K562 (cell line): ENCODE data around the gene LPIN3. TPM values are rescaled to one million over a fixed set of nuclear protein-coding genes. Genes with fewer than 3 reads are reported as not detected.

Source experiments
- ATAC-seq: fragments of 200-7000 bp; cut with Tn5 transposase; 3 replicates; pipeline ENCODE4 v1.9.1; 2020; ENCODE audit warnings: moderate library complexity
- BruUV-seq: library from RNA; stranded (reverse); fragments of 400-500 nt; replicated peaks from 2 replicates; lab custom pipeline; 2021; lab: Mats Ljungman, UMichigan
- CTCF ChIA-PET: fragments of 300-600 bp; formaldehyde crosslinking; extraction: SDS; loops from one replicate; lab custom pipeline; 2021; ENCODE audit warnings: low intra/inter-chr PET ratio; lab: Yijun Ruan, JAX
- POLR2A ChIA-PET: fragments of 300-600, 350-650 bp; sonication (Branson Sonifier 250); formaldehyde crosslinking; extraction: SDS; loops from one replicate; lab custom pipeline; 2021; ENCODE audit warnings: antibody characterized with exemption, inconsistent platforms; lab: Yijun Ruan, JAX
- DNase-seq, 4 experiments: peaks; one replicate each; pipeline versions ENCODE4 v3.0.0 to v3.0.0-alpha.2; 2011 to 2018; ENCODE audit warnings: low spot score in 3 of 4, mixed read lengths in 3 of 4; ENCODE audit errors: extremely low read depth in 1 of 4
- FAIRE-seq: peaks from 2 replicates; lab custom pipeline; 2011; peaks lifted over from hg19 to GRCh38; lab: Jason Lieb, UNC
- H2AFZ ChIP-seq: 2 replicates; pipeline ENCODE4 v1.6.0; 2011; ENCODE audit warnings: low read depth, low read length, control low read depth, inconsistent platforms
- H3K27ac ChIP-seq: fragments of 200-600 bp; 3 replicates; pipeline ENCODE4 v1.8.0; 2011; ENCODE audit warnings: low read depth, mild to moderate bottlenecking, control low read depth, inconsistent platforms, low read length, moderate library complexity, mixed read lengths; ENCODE audit errors: extremely low read depth
- H3K27me3 ChIP-seq, 2 experiments: fragments of 300-600 bp in 1 of 2; 2 replicates in 1 of 2; 3 replicates in 1 of 2; pipeline versions ENCODE4 v1.6.0 to v1.8.0; 2011; ENCODE audit warnings: inconsistent platforms in 2 of 2, low read length in 2 of 2, mild to moderate bottlenecking in 1 of 2, mixed read lengths in 1 of 2, moderate library complexity in 1 of 2; ENCODE audit not compliant: control insufficient read depth in 2 of 2, insufficient read depth in 2 of 2
- H3K36me3 ChIP-seq: fragments of 300-600 bp; 3 replicates; pipeline ENCODE4 v1.8.0; 2011; ENCODE audit warnings: mild to moderate bottlenecking, low read length, inconsistent platforms; ENCODE audit not compliant: control insufficient read depth, insufficient read depth
- H3K4me1 ChIP-seq, 2 experiments: fragments of 200-600 bp in 1 of 2; replicated peaks in 1 of 2; 2 replicates in 1 of 2; 3 replicates in 1 of 2; pipeline versions ENCODE4 v1.5.1 to v1.8.0; 2011; ENCODE audit warnings: inconsistent platforms in 2 of 2, low read length in 2 of 2, mild to moderate bottlenecking in 1 of 2, mixed read lengths in 1 of 2, moderate library complexity in 1 of 2; ENCODE audit not compliant: control insufficient read depth in 2 of 2, insufficient read depth in 2 of 2
- H3K4me2 ChIP-seq: 2 replicates; pipeline ENCODE4 v1.6.1; 2011; ENCODE audit warnings: low read length, control low read depth, inconsistent platforms, mixed read lengths; ENCODE audit not compliant: insufficient read depth
- H3K4me3 ChIP-seq: fragments of 200-600 bp; sonication (generic), shearing (Covaris generic); 2 replicates; pipeline ENCODE4 v1.5.1; 2016; ENCODE audit warnings: control low read depth, inconsistent platforms
- H3K79me2 ChIP-seq: fragments of 200-600 bp; 3 replicates; pipeline ENCODE4 v1.8.0; 2011; ENCODE audit warnings: low read length, inconsistent platforms; ENCODE audit not compliant: control insufficient read depth, insufficient read depth
- H3K9ac ChIP-seq, 2 experiments: 2 replicates each; pipeline versions ENCODE4 v1.6.0 to v1.6.1; 2011; ENCODE audit warnings: low read depth in 2 of 2, low read length in 2 of 2, control low read depth in 1 of 2, inconsistent platforms in 1 of 2, mild to moderate bottlenecking in 1 of 2, mixed read lengths in 1 of 2; ENCODE audit not compliant: insufficient read depth in 1 of 2
- H3K9me1 ChIP-seq: one replicate; pipeline ENCODE4 v1.6.0; 2011; ENCODE audit warnings: inconsistent platforms, mild to moderate bottlenecking, low read length, moderate library complexity; ENCODE audit not compliant: control insufficient read depth, insufficient read depth
- H3K9me3 ChIP-seq: replicated peaks from 2 replicates; pipeline ENCODE4 v1.5.1; 2011; ENCODE audit warnings: low read depth, low read length, inconsistent platforms; ENCODE audit not compliant: control insufficient read depth, insufficient read depth
- H4K20me1 ChIP-seq: replicated peaks from 2 replicates; pipeline ENCODE4 v1.6.1; 2011; ENCODE audit warnings: low read length, inconsistent platforms, mixed read lengths; ENCODE audit not compliant: control insufficient read depth, insufficient read depth
- EGR1 ChIP-seq: fragments of 450-650 bp; conservative IDR thresholded peaks from 2 replicates; pipeline ENCODE4 v1.6.1; 2017; ENCODE audit warnings: mild to moderate bottlenecking
- JUN ChIP-seq, 2 experiments: sonication (generic) in 1 of 2; formaldehyde crosslinking in 1 of 2; IDR thresholded peaks; 2 replicates each; pipeline versions ENCODE4 v1.6.1 to v1.8.0; 2012 to 2022; ENCODE audit warnings: borderline replicate concordance in 2 of 2, mild to moderate bottlenecking in 2 of 2, improper control_type of control experiment in 1 of 2, low read depth in 1 of 2, low read length in 1 of 2, missing genetic modification reagents in 1 of 2
- WGBS: fragments of 100-300 bp; shearing (Covaris generic); methylation state at CpG from one replicate; pipeline ENCODE4 v1.1.6; 2016; ENCODE audit warnings: low coverage, mixed read lengths; ENCODE audit not compliant: insufficient coverage; ENCODE audit errors: missing lambda C conversion rate; 5-methylcytosine and 5-hydroxymethylcytosine counted together
- in situ Hi-C: fragments of 300-500 bp; cut with MboI; formaldehyde crosslinking; loops from 4 replicates; pipeline ENCODE4 v1.15.0; 2018; ENCODE audit warnings: inconsistent platforms, mixed read lengths
- intact Hi-C: fragments of 100-400 bp; cut with micrococcal nuclease; formaldehyde crosslinking; loops from 2 replicates; pipeline ENCODE4 v1.14.2; 2022
- polyA plus RNA-seq, 8 experiments: library from polyadenylated mRNA; depleted of rRNA in 4 of 8; stranded (reverse) in 5 of 8; unstranded in 3 of 8; fragments of >200 nt; fragmentation: Nextera tagmentation in 2 of 8; fragmentation: Illumina TruSeq in 1 of 8; extraction: Ambion mirVana in 2 of 8; extraction: Trizol in 1 of 8; gene quantifications; 2 replicates each; pipeline versions ENCODE4 v1.2.1 to v1.2.3, GENCODE V29; 2011 to 2014; ENCODE audit warnings: inconsistent platforms in 1 of 8, missing spikeins in 1 of 8
- total RNA-seq, 7 experiments: library from RNA; depleted of rRNA in 6 of 7; stranded (reverse); fragments of >200 nt in 6 of 7; fragmentation: Illumina TruSeq in 2 of 7; extraction: Trizol in 2 of 7; gene quantifications; 2 replicates each; pipeline versions ENCODE4 v1.2.1 to v1.2.3, GENCODE V29; 2011 to 2021; ENCODE audit warnings: low replicate concordance in 1 of 7
- TF ChIP-seq, protein P1 (sequence below): fragments of 200-800 bp; sonication (Bioruptor generic); IDR thresholded peaks from 2 replicates; pipeline ENCODE4 v1.6.1; 2016; ENCODE audit warnings: missing genetic modification characterization, missing compliant biosample characterization

The LPIN3 gene
- total and polyA plus RNA-seq, 9 of the 15 experiments (the other 6 are each of a cell fraction or from before 2014, with no cell fraction given), result 2.2 to 10.4 (median 5.9) TPM

- CTCF ChIA-PET, result no interaction called here
- peaks cover 15 to 53% of the 10 kb centered on the region in 2 experiments for H3K27me3 ChIP-seq
- no peak for FAIRE-seq
- no peaks in the 10 kb centered on the region for H3K9me1 ChIP-seq
- H3K36me3 ChIP-seq, result no peaks in the 10 kb centered on the region
- no peak overlapping the region for H3K9ac ChIP-seq
- H3K4me1 ChIP-seq, result peaks cover 0 to 3% of the 10 kb centered on the region in 2 experiments; a peak in 2 of 5 replicates
- TF ChIP-seq, protein P1, sequence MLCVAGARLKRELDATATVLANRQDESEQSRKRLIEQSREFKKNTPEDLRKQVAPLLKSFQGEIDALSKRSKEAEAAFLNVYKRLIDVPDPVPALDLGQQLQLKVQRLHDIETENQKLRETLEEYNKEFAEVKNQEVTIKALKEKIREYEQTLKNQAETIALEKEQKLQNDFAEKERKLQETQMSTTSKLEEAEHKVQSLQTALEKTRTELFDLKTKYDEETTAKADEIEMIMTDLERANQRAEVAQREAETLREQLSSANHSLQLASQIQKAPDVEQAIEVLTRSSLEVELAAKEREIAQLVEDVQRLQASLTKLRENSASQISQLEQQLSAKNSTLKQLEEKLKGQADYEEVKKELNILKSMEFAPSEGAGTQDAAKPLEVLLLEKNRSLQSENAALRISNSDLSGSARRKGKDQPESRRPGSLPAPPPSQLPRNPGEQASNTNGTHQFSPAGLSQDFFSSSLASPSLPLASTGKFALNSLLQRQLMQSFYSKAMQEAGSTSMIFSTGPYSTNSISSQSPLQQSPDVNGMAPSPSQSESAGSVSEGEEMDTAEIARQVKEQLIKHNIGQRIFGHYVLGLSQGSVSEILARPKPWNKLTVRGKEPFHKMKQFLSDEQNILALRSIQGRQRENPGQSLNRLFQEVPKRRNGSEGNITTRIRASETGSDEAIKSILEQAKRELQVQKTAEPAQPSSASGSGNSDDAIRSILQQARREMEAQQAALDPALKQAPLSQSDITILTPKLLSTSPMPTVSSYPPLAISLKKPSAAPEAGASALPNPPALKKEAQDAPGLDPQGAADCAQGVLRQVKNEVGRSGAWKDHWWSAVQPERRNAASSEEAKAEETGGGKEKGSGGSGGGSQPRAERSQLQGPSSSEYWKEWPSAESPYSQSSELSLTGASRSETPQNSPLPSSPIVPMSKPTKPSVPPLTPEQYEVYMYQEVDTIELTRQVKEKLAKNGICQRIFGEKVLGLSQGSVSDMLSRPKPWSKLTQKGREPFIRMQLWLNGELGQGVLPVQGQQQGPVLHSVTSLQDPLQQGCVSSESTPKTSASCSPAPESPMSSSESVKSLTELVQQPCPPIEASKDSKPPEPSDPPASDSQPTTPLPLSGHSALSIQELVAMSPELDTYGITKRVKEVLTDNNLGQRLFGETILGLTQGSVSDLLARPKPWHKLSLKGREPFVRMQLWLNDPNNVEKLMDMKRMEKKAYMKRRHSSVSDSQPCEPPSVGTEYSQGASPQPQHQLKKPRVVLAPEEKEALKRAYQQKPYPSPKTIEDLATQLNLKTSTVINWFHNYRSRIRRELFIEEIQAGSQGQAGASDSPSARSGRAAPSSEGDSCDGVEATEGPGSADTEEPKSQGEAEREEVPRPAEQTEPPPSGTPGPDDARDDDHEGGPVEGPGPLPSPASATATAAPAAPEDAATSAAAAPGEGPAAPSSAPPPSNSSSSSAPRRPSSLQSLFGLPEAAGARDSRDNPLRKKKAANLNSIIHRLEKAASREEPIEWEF, result no peak
- no peak for TF ChIP-seq JUN (IDR thresholded peaks at IDR 0.05; ENCODE audit: borderline replicate concordance, low read depth, low read length)
- no peak for TF ChIP-seq JUN (CRISPR knock-in tag; IDR thresholded peaks at IDR 0.05; ENCODE audit: borderline replicate concordance)
- peak; percentile 31; the same call in 1 of the 2 replicates for TF ChIP-seq EGR1
- TF ChIP-seq, all 486 proteins: peak for 1
- Histone ChIP-seq H3K4me2 (no peak overlapping the region), H3K79me2 (no peaks in the 10 kb centered on the region), H2AFZ (no peak overlapping the region), H3K27ac (no peak overlapping the region), H3K4me3 (no peak overlapping the region), H4K20me1 (peaks cover 2% of the 10 kb centered on the region; the same call in 1 of the 2 replicates), H3K9me3 (no peaks in the 10 kb centered on the region)
- in situ Hi-C loops, result no loop called here
- peak; percentile 51; the same call in 2 of the 3 replicates for ATAC-seq
- no peak for DNase-seq
- intact Hi-C loops, result no loop called here
- POLR2A ChIA-PET, result no interaction called here
- WGBS, result 4% methylated on average over 9 of the region's 9 CpGs
- no TSS peak for BruUV-seq
Measured at GRCh38 chr20:41373931-41374920, 33.6 kb downstream of the LPIN3 start.
